Measurements from ENCODE around the gene TBX1. TPM values are rescaled to one million over a fixed set of nuclear protein-coding genes. Genes with fewer than 3 reads are reported as not detected.

Gene TBX1
- total RNA-seq, 1 donor from 2014 or later = not detected

- no peaks in the 10 kb centered on the region for H3K36me3 ChIP-seq
- no peaks in the 10 kb centered on the region for H3K36me3 Mint-ChIP-seq
- DNase-seq (ENCODE audit: low spot score) = no peak
- H3K4me3 Mint-ChIP-seq = no peak overlapping the region
- no peaks in the 10 kb centered on the region for H3F3A ChIP-seq (ENCODE audit: low read depth)
- H2AFZ ChIP-seq (replicated peaks) = no peak overlapping the region
- H3K9me3 Mint-ChIP-seq = no peaks in the 10 kb centered on the region
- H3K27me3 Mint-ChIP-seq (ENCODE audit: insufficient read depth, low read depth) = no peaks in the 10 kb centered on the region
- H3K4me1 Mint-ChIP-seq = peaks cover 11% of the 10 kb centered on the region
- no peak overlapping the region for H3K4me3 ChIP-seq
- no peaks in the 10 kb centered on the region for H3K79me2 ChIP-seq (ENCODE audit: low read depth)
- no peak for TF ChIP-seq EZH2phosphoT487 (IDR thresholded peaks at IDR 0.05)
- TF ChIP-seq CTCF (IDR thresholded peaks at IDR 0.05) = no peak
- no peak for TF ChIP-seq EZH2 (IDR thresholded peaks at IDR 0.05)
- no peak overlapping the region for H3K9ac ChIP-seq
- no peaks in the 10 kb centered on the region for H3K27me3 ChIP-seq
- no peak overlapping the region for H3K4me2 ChIP-seq
- H3K4me1 ChIP-seq = no peaks in the 10 kb centered on the region
- no peaks in the 10 kb centered on the region for H4K20me1 ChIP-seq (ENCODE audit: low read depth)
- no peak overlapping the region for H3K27ac ChIP-seq
- H3K27ac Mint-ChIP-seq = no peak overlapping the region
- no peaks in the 10 kb centered on the region for H3K9me3 ChIP-seq (ENCODE audit: low read depth)
These were observed 54.7 kb downstream of the TBX1 start for GRCh38 chr22:19815093-19815822.

- Histone ChIP-seq H3K36me3 (no peaks in the 10 kb centered on the region), H3K27ac (no peak overlapping the region), H3K4me2 (no peak overlapping the region), H3K9me3 (ENCODE audit: low read depth) (no peaks in the 10 kb centered on the region), H2AFZ (replicated peaks) (no peak overlapping the region), H3K4me3 (no peak overlapping the region), H3K79me2 (ENCODE audit: low read depth) (no peaks in the 10 kb centered on the region), H3F3A (ENCODE audit: low read depth) (no peaks in the 10 kb centered on the region), H3K4me1 (no peaks in the 10 kb centered on the region), H4K20me1 (ENCODE audit: low read depth) (no peaks in the 10 kb centered on the region), H3K9ac (no peak overlapping the region), H3K27me3 (no peaks in the 10 kb centered on the region)
- Mint-ChIP-seq H3K27ac (no peak overlapping the region), H3K9me3 (no peaks in the 10 kb centered on the region), H3K4me1 (peaks cover 11% of the 10 kb centered on the region), H3K4me3 (no peak overlapping the region), H3K27me3 (ENCODE audit: insufficient read depth, low read depth) (no peaks in the 10 kb centered on the region), H3K36me3 (no peaks in the 10 kb centered on the region)
- no peak for DNase-seq (ENCODE audit: low spot score)
- no peak for TF ChIP-seq EZH2phosphoT487 (IDR thresholded peaks at IDR 0.05)
- TF ChIP-seq CTCF (IDR thresholded peaks at IDR 0.05) = no peak
- TF ChIP-seq EZH2 (IDR thresholded peaks at IDR 0.05) = no peak
These were observed 55.3 kb downstream of the TBX1 start for GRCh38 chr22:19815823-19816290.

- no peak for DNase-seq (ENCODE audit: low spot score)
- no peaks in the 10 kb centered on the region for H3K9me3 ChIP-seq (ENCODE audit: low read depth)
- no peaks in the 10 kb centered on the region for H4K20me1 ChIP-seq (ENCODE audit: low read depth)
- no peaks in the 10 kb centered on the region for H3K36me3 ChIP-seq
- no peak overlapping the region for H3K4me3 Mint-ChIP-seq
- H3K9me3 Mint-ChIP-seq = no peaks in the 10 kb centered on the region
- TF ChIP-seq CTCF (IDR thresholded peaks at IDR 0.05) = no peak
- TF ChIP-seq EZH2phosphoT487 (IDR thresholded peaks at IDR 0.05) = no peak
- TF ChIP-seq EZH2 (IDR thresholded peaks at IDR 0.05) = no peak
- H3K4me3 ChIP-seq = no peak overlapping the region
- no peaks in the 10 kb centered on the region for H3K27me3 Mint-ChIP-seq (ENCODE audit: insufficient read depth, low read depth)
- peaks cover 8% of the 10 kb centered on the region for H3K4me1 Mint-ChIP-seq
- no peaks in the 10 kb centered on the region for H3F3A ChIP-seq (ENCODE audit: low read depth)
- H3K4me2 ChIP-seq = no peak overlapping the region
- no peak overlapping the region for H3K9ac ChIP-seq
- no peaks in the 10 kb centered on the region for H3K79me2 ChIP-seq (ENCODE audit: low read depth)
- H3K4me1 ChIP-seq = no peaks in the 10 kb centered on the region
- no peak overlapping the region for H3K27ac ChIP-seq
- H3K27ac Mint-ChIP-seq = no peak overlapping the region
- no peaks in the 10 kb centered on the region for H3K36me3 Mint-ChIP-seq
- no peak overlapping the region for H2AFZ ChIP-seq (replicated peaks)
- no peaks in the 10 kb centered on the region for H3K27me3 ChIP-seq
These were observed 56.0 kb downstream of the TBX1 start for GRCh38 chr22:19816372-19817119.

Other genes starting within 250 kb of the TBX1 start
- 0.69 and 4.1 TPM in 2 replicates for gene CLDN5, start 236.4 kb upstream of the TBX1 start, total RNA-seq (ENCODE audit: low replicate concordance)
- gene SEPTIN5, start 46.3 kb upstream of the TBX1 start, total RNA-seq (ENCODE audit: low replicate concordance) = 5.0 and 8.2 TPM in 2 replicates
- 1.2 TPM in 1 of 2 replicates, not detected in the other for gene GP1BB, start 37.2 kb upstream of the TBX1 start, total RNA-seq (ENCODE audit: low replicate concordance)
- gene GNB1L, start 94.1 kb downstream of the TBX1 start, total RNA-seq (ENCODE audit: low replicate concordance) = 3.0 and 11.6 TPM in 2 replicates
- 7.3 and 16.3 TPM in 2 replicates for gene RTL10, start 94.1 kb downstream of the TBX1 start, total RNA-seq (ENCODE audit: low replicate concordance)
- 1.1 and 1.3 TPM in 2 replicates for gene COMT, start 181.0 kb downstream of the TBX1 start, total RNA-seq (ENCODE audit: low replicate concordance)
- gene TXNRD2, start 181.0 kb downstream of the TBX1 start, total RNA-seq (ENCODE audit: low replicate concordance) = 0.19 and 3.1 TPM in 2 replicates

All from neural progenitor cell (in vitro differentiated cells).